ENCODE data around the gene CLCN1. TPM values are rescaled to one million over a fixed set of nuclear protein-coding genes. Genes with fewer than 3 reads are reported as not detected.

The CLCN1 gene
- total and polyA plus RNA-seq, 2 of the 8 experiments (the other 6 are each of a cell fraction or from before 2014, with no cell fraction given) = 0.36 to 0.41 TPM

DNA sequence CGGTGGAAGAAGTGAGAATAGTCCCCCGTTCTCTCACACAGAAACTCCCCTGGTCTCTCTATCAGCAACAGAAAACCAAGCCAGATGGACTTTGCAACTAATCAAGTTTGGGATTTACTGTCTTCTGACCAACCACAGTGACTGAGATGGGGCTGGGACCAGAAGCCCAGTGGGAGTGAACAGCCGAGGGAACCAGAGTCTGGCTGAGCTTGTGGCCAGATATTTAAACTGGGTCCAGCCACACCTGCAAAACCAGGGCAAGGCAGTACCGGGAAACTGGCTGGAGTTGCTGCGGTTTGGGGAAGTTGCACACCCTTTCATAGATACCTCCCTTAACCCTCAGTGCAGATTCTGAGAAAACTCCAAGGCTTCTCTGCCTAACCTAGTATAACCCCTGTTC is 46.7 kb upstream of the CLCN1 start:
- no peaks in the 10 kb centered on the region for H3K9me3 ChIP-seq (ENCODE audit: insufficient read depth in 2 of 2, low read depth in 1 of 2, low read length in 1 of 2)
- no peak overlapping the region for H3K18ac ChIP-seq (ENCODE audit: extremely low read depth, low read length)
- H3K27me3 ChIP-seq (replicated peaks in 1 of 4; ENCODE audit: control insufficient read depth in 3 of 4, extremely low read depth in 1 of 4, insufficient read depth in 3 of 4, low read length in 3 of 4) = peaks cover 0 to 3% (median 0%) of the 10 kb centered on the region in 4 experiments; a peak in 2 of 7 replicates
- no peak overlapping the region for H4K91ac ChIP-seq (replicated peaks; ENCODE audit: insufficient read length, low read length)
- WGBS, 2 experiments (ENCODE audit: extremely low coverage in 1 of 2, insufficient coverage in 1 of 2, insufficient read length in 1 of 2, insufficient replicate concordance in 2 of 2, low coverage in 1 of 2, low lambda C conversion rate in 2 of 2, missing lambda C conversion rate in 1 of 2) = 92% methylated on average over 5 of the region's 5 CpGs; no CpG with 5 or more reads in 1 of the 2 experiments
- no peak overlapping the region for H3K9ac ChIP-seq (replicated peaks in 1 of 4; ENCODE audit: extremely low read depth in 1 of 4, low read depth in 3 of 4, low read length in 3 of 4)
- H3K23me2 ChIP-seq (ENCODE audit: low read depth, low read length) = no peaks in the 10 kb centered on the region
- no peaks in the 10 kb centered on the region for H4K20me1 ChIP-seq (replicated peaks in 1 of 2; ENCODE audit: control insufficient read depth in 1 of 2, insufficient read depth in 2 of 2, low read length in 2 of 2)
- ChIA-PET CTCF (ENCODE audit: partially characterized antibody) (interaction anchor here (1.7 to 2.5 kb wide), 3 partner anchors 11 to 31 kb away, joined by 7 to 8 read pairs (median 7); no protein-coding TSS in a partner anchor), POLR2A (ENCODE audit: partially characterized antibody) (interaction anchor here (1.3 kb wide), 1 partner anchor 45 kb away, joined by 3 read pairs; no protein-coding TSS in a partner anchor)
- H2BK12ac ChIP-seq (ENCODE audit: low read depth, low read length) = no peak overlapping the region
- no peaks in the 10 kb centered on the region for H3K79me2 ChIP-seq (ENCODE audit: control insufficient read depth in 1 of 2, insufficient read depth in 2 of 2, low read length in 2 of 2)
- no peak overlapping the region for H4K5ac ChIP-seq (ENCODE audit: insufficient read length, low read depth, low read length)
- no peak overlapping the region for H3K4ac ChIP-seq (replicated peaks; ENCODE audit: insufficient read length, low read depth, low read length)
- H2BK5ac ChIP-seq (ENCODE audit: low read depth, low read length) = no peak overlapping the region
- no peaks in the 10 kb centered on the region for H3K79me1 ChIP-seq (ENCODE audit: low read depth, low read length)
- H2AFZ ChIP-seq (ENCODE audit: low read length) = no peak overlapping the region
- H3K27ac ChIP-seq (ENCODE audit: low read depth, low read length) = no peak overlapping the region
- H2BK20ac ChIP-seq (ENCODE audit: low read length) = no peak overlapping the region
- no peak overlapping the region for H4K8ac ChIP-seq (ENCODE audit: extremely low read depth, insufficient read depth, low read length)
- H2BK15ac ChIP-seq (ENCODE audit: low read length) = no peak overlapping the region
- no peak overlapping the region for H3K4me2 ChIP-seq (ENCODE audit: insufficient read depth in 1 of 2, low read depth in 2 of 2, low read length in 2 of 2)
- H3K36me3 ChIP-seq (ENCODE audit: control insufficient read depth in 2 of 4, insufficient read depth in 4 of 4, low read length in 3 of 4) = peaks cover 0 to 6% (median 1%) of the 10 kb centered on the region in 4 experiments; a peak in 3 of 8 replicates
- no peak overlapping the region for H3K56ac ChIP-seq (replicated peaks; ENCODE audit: insufficient read length, low read depth, low read length)
- H3K4me1 ChIP-seq (replicated peaks in 1 of 4; ENCODE audit: control insufficient read depth in 3 of 4, insufficient read depth in 4 of 4, low read length in 3 of 4) = 0 out of 7 replicates have a peak, but pooled peaks cover 0 to 2% (median 0%) of the 10 kb centered on the region in 4 experiments
- no peak overlapping the region for H3K14ac ChIP-seq (ENCODE audit: insufficient read length)
- DNase-seq (ENCODE audit: low read depth in 1 of 2, low spot score in 2 of 2) (no peak), FAIRE-seq (no peak)
- TF ChIP-seq, protein P1, sequence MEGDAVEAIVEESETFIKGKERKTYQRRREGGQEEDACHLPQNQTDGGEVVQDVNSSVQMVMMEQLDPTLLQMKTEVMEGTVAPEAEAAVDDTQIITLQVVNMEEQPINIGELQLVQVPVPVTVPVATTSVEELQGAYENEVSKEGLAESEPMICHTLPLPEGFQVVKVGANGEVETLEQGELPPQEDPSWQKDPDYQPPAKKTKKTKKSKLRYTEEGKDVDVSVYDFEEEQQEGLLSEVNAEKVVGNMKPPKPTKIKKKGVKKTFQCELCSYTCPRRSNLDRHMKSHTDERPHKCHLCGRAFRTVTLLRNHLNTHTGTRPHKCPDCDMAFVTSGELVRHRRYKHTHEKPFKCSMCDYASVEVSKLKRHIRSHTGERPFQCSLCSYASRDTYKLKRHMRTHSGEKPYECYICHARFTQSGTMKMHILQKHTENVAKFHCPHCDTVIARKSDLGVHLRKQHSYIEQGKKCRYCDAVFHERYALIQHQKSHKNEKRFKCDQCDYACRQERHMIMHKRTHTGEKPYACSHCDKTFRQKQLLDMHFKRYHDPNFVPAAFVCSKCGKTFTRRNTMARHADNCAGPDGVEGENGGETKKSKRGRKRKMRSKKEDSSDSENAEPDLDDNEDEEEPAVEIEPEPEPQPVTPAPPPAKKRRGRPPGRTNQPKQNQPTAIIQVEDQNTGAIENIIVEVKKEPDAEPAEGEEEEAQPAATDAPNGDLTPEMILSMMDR (IDR thresholded peaks at IDR 0.05; ENCODE audit: control extremely low read depth in 1 of 3, insufficient read depth in 1 of 3, low read depth in 1 of 3, low read length in 3 of 3) = no peak
- TF ChIP-seq SIRT6 (IDR thresholded peaks at IDR 0.05; ENCODE audit: low read length) = no peak
- TF ChIP-seq RNF2 (IDR thresholded peaks at IDR 0.05; ENCODE audit: borderline replicate concordance, low read depth, low read length, missing control alignments, poor library complexity, severe bottlenecking) = no peak
- no peak overlapping the region for H2AK5ac ChIP-seq (ENCODE audit: low read depth, low read length)
- H3K23ac ChIP-seq (ENCODE audit: insufficient read length) = no peak overlapping the region
- no peak overlapping the region for H3K4me3 ChIP-seq (ENCODE audit: extremely low read depth in 1 of 4, insufficient read depth in 2 of 4, low read depth in 3 of 4, low read length in 4 of 4)
- H2BK120ac ChIP-seq (replicated peaks; ENCODE audit: low read depth, low read length) = no peak overlapping the region
